GM10266 (cell line): Measurements from ENCODE around the gene F11R.
"Not testable (repeated sequence)": the region's sequence is repeated elsewhere in the genome, so short reads cannot be mapped to it uniquely, and the experiment has no call there.

Experiments used
- DNase-seq: peaks from one replicate; pipeline ENCODE4 v3.0.0; 2012; ENCODE audit errors: extremely low spot score
- TF ChIP-seq, protein P1 (sequence below): IDR thresholded peaks from 2 replicates; pipeline ENCODE4 v1.5.1; 2012; ENCODE audit warnings: mild to moderate bottlenecking, low read depth; ENCODE audit not compliant: control insufficient read depth, insufficient read depth; ENCODE audit errors: missing control alignments

Gene F11R

DNA sequence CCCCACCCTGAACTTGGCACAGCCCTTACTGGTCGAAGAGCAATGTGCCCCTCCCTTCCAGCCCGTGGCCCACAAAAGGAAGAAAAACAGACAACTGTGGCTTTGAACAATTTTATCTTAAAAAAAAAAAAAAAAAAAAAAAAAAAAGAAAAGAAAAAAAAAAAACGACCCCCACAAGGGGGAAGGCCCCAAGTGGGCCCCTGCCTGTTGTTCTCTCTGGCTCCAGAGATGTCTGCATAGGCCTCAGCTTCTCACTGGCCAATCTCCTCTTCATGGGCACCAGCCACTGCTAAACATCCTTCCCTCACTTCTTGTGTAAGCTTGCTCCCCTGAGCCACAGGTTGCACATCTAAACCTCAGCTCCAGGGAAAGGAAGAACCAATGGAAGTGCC is 18.2 kb upstream of the F11R start:
- TF ChIP-seq, protein P1, sequence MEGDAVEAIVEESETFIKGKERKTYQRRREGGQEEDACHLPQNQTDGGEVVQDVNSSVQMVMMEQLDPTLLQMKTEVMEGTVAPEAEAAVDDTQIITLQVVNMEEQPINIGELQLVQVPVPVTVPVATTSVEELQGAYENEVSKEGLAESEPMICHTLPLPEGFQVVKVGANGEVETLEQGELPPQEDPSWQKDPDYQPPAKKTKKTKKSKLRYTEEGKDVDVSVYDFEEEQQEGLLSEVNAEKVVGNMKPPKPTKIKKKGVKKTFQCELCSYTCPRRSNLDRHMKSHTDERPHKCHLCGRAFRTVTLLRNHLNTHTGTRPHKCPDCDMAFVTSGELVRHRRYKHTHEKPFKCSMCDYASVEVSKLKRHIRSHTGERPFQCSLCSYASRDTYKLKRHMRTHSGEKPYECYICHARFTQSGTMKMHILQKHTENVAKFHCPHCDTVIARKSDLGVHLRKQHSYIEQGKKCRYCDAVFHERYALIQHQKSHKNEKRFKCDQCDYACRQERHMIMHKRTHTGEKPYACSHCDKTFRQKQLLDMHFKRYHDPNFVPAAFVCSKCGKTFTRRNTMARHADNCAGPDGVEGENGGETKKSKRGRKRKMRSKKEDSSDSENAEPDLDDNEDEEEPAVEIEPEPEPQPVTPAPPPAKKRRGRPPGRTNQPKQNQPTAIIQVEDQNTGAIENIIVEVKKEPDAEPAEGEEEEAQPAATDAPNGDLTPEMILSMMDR, result no peak
- DNase-seq, result no peak

- DNase-seq, result peak; percentile 89
- TF ChIP-seq, protein P1, result no peak
These were observed 17.7 kb upstream of the F11R start, which contains the start of gene TSTD1 for GRCh38 chr1:161038523-161039153. Gene TSTD1, minus strand, starts transcription at chr1:161038964. Its CDS starts 75 bp downstream, at chr1:161038889.

DNA sequence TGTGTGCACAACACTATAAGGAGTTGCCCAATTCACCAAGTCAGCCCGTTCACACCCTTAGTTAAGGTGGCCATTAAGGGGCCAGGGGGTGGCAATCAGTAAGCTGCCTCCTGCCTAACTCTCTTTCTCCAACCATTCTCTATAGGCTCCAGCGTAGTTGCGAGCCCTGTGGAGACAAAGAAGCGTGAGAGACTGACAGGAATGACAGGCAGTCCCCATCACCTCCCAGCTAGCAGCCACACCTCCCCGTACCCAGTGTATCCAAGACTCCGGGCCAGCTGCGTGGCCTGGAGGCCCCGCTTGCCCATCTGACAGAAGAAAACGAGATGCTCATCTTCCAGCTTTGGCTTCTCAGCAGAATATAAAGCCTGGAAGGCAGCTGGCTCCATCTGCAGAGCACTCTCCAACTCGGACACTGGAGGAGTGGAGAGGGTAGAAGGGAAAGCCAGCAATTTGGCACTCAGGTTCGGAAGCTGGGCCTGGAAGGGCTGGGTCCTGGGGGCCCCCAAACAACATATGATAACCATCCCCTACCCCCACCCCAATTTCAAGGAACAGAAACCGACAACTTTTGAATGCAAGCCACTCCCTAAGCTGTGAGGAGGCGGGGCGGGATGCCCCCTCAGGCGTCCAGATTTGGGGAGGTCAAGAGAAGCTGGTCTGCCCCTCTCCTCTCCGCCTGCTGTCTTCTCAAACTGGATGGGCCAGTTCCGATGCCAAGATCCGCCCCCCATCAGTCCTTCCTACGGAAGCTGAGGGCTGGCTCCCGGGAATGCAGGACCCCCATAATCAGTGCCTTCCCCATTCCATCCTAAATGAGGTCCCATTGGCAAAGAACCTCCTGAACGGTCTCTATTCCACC is 16.9 kb upstream of the F11R start:
- TF ChIP-seq, protein P1, result no peak
- no peak for DNase-seq

- TF ChIP-seq, protein P1, result no peak
These were observed 12.8 kb upstream of the F11R start for GRCh38 chr1:161033751-161034150.

DNA sequence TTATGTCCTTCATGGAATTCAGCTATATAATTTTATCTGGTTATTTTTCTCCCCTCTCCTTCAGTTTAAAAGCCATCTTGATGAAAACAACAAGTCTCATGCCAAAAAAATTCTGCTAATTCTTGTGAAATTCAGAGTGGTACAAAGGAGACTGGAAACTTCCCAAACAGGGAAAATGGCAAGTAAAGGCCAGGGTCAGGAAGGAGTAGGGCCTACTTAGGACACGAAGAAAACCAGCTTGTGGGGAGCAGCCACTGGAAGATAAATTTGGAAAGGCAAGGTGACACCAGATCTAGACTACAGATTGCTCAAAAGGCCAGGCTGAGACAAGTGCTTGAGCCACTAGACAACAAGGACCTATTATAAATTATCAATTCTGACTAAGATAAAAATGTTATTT is 11.5 kb upstream of the F11R start:
- TF ChIP-seq, protein P1, result no peak
- DNase-seq, result no peak

More at GRCh38 chr1:161033751-161034150, 12.8 kb upstream of the F11R start:
- no peak for DNase-seq

DNA sequence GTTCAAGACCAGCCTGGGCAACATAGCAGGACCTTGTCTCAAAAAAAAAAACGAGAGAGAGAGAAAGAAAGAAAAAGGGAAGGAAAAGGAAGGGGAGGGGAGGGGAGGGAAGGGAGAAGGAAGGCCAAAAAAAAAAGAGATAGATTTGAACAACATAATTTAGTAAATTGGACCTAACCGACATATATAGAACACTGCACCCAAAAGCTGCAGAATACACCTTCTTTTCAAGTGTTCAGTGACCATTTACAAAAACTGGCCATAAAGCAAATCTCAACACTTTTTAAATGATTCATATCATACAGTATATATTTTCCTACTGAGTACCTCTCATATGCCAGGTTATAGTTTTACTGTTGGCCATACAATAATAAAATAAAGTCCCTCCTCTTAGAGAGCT is 10.9 kb upstream of the F11R start:
- no peak for DNase-seq

GRCh38 chr1:161029466-161029865 is 8.5 kb upstream of the F11R start:
- not testable (repeated sequence) for DNase-seq

More for the DNA sequence above, 10.9 kb upstream of the F11R start:
- TF ChIP-seq, protein P1, result no peak

DNA sequence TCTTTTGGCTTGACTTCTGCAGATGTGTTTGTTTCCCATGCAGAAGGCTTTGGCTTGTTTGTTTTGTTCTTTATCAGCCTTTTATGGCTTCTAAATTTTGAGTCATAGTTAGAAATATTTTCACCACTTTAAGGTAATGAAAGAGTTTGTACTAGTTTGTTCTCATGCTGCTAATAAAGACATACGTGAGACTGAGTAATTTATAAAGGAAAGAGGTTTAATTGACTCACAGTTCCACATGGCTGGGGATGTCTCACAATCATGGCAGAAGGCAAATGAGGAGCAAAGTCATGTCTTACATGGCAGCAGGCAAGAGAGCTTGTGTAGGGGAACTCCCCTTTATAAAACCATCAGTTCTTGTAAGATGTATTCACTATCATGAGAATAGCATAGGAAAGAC is 6.0 kb upstream of the F11R start:
- not testable (repeated sequence) for DNase-seq

DNA sequence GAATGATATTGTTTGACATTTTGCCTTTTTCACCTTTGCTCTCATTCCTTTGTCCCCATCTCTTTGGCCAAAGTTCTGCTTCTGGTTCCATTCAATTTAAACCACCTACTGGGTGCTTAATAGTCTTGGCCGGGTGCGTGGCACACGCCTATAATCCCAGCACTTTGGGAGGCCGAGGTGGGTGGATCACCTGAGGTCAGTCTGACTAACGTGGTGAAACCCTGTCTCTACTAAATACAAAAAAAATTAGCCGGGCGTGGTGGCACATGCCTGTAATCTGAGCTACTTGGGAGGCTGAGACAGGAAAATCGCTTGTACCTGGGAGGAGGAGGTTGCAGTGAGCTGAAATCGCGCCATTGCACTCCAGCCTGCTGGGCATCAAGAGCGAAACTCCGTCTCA is 1.5 kb upstream of the F11R start:
- DNase-seq, result not testable (repeated sequence)
